GM11168 (cell line): ENCODE results near the gene PAPOLB.

Experiments used
- in situ Hi-C: fragments of 300-500 bp; cut with MboI; formaldehyde crosslinking; loops from one replicate; pipeline ENCODE4 v1.12.0; 2022; ENCODE audit warnings: low sequenced_read_pairs; ENCODE audit not compliant: unreplicated experiment

The PAPOLB gene

DNA sequence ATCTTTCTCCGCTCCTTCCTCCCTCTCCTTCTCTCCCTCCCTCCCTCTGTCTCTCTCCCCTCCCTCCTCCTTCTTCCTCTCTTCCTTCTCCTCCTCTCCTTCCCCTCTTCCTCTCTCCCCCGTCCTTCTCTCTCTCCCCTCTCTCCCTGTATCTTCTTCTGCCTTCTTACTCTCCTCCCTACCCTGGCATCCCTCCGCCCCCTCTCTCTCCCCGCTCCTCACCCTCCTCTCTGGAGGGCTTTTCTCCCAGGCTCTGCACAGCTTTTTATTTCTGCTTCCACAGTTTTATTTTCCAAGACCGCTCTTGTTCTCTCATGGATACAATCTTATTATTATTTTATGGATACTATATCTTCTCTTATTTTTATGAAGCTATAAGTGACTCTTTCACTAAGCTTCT lies 53.8 kb downstream of the PAPOLB start:
- in situ Hi-C loops: no loop called here
